Prostate gland (tissue), 2 donors: Measurements from ENCODE around the gene WNK1.

ENCODE experiments used
- POLR2A ChIP-seq: fragments of 450-650 bp; IDR thresholded peaks from one replicate; pipeline ENCODE4 v1.6.1; 2016; ENCODE audit warnings: antibody characterized with exemption, mild to moderate bottlenecking
- TF ChIP-seq, protein P1 (sequence below), 4 experiments: fragments of 200-600 bp in 2 of 4; fragments of 450-650 bp in 2 of 4; sonication (generic) in 2 of 4; IDR thresholded peaks; 1 replicate in 3 of 4; 2 replicates in 1 of 4; pipeline ENCODE4 v1.5.1; 2016 to 2019; ENCODE audit warnings: antibody characterized with exemption in 4 of 4, mild to moderate bottlenecking in 2 of 4, moderate library complexity in 2 of 4

DNA sequence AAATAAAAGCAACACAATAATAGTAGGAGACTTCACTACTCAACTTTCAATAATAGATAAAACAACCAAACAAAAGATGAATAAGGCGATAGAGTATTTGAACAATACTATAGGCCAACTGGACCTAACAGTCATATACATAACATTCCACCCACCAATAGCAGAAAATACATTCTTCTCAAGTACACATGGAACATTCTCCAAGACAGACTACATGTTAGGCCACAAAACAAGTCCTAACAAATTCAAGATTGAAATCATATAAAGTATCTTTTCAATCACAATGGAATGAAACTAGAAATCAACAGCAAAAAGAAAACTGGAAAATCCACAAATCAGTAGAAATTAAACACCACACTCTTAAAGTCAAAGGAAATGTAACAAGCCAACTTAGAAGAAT is 168.3 kb downstream of the WNK1 start:
- TF ChIP-seq, protein P1, sequence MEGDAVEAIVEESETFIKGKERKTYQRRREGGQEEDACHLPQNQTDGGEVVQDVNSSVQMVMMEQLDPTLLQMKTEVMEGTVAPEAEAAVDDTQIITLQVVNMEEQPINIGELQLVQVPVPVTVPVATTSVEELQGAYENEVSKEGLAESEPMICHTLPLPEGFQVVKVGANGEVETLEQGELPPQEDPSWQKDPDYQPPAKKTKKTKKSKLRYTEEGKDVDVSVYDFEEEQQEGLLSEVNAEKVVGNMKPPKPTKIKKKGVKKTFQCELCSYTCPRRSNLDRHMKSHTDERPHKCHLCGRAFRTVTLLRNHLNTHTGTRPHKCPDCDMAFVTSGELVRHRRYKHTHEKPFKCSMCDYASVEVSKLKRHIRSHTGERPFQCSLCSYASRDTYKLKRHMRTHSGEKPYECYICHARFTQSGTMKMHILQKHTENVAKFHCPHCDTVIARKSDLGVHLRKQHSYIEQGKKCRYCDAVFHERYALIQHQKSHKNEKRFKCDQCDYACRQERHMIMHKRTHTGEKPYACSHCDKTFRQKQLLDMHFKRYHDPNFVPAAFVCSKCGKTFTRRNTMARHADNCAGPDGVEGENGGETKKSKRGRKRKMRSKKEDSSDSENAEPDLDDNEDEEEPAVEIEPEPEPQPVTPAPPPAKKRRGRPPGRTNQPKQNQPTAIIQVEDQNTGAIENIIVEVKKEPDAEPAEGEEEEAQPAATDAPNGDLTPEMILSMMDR (IDR thresholded peaks at IDR 0.05): no peak
- TF ChIP-seq POLR2A: no peak
